ENCODE data around the gene CPN2. TPM values are rescaled to one million over a fixed set of nuclear protein-coding genes. Genes with fewer than 3 reads are reported as not detected.

CPN2 gene
- total RNA-seq, 1 donor from 2014 or later, result not detected

DNA sequence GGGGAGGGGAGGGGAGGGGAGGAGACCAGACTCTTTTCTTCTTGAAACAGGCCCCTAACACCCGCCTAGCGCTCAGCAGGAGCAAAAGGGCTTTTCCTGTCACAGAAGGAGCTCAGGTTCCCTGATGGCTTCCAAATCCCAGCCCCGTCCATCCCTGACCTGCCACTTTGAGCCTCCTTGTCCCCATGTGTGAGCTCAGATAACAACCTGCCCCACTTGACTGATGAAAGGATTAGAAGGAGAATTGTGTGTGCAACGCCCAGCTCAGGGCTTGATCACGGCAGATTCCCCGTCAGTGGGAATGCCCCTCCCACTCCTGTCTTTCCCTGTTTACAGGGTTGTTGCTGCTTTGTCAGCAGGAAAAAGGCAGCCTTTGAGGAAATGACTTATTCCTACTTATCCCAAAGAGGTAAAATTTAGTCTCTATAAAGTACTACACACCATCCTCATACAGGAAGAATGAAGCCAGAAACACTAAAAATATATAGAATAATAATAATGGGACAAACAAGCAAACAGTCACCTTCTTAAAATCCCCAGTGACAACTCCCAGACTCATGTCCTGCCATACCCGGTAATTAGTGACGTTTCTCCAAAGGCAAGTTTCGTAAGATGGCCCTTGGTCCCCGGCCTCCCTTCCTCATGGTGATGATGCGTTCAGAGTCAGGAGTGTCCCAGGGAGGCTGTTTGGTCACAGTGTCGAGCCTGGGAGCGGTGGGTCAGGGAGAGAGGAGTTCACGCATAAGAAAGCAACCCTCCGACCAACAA, 24.5 kb upstream of the CPN2 start:
- DNase-seq (ENCODE audit: low read depth), result no peak
- H3K4me3 ChIP-seq (ENCODE audit: low read depth, low read length), result no peak overlapping the region
- TF ChIP-seq, protein P1, sequence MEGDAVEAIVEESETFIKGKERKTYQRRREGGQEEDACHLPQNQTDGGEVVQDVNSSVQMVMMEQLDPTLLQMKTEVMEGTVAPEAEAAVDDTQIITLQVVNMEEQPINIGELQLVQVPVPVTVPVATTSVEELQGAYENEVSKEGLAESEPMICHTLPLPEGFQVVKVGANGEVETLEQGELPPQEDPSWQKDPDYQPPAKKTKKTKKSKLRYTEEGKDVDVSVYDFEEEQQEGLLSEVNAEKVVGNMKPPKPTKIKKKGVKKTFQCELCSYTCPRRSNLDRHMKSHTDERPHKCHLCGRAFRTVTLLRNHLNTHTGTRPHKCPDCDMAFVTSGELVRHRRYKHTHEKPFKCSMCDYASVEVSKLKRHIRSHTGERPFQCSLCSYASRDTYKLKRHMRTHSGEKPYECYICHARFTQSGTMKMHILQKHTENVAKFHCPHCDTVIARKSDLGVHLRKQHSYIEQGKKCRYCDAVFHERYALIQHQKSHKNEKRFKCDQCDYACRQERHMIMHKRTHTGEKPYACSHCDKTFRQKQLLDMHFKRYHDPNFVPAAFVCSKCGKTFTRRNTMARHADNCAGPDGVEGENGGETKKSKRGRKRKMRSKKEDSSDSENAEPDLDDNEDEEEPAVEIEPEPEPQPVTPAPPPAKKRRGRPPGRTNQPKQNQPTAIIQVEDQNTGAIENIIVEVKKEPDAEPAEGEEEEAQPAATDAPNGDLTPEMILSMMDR (conservative IDR thresholded peaks at IDR 0.05; ENCODE audit: low read depth, low read length), result no peak

DNA sequence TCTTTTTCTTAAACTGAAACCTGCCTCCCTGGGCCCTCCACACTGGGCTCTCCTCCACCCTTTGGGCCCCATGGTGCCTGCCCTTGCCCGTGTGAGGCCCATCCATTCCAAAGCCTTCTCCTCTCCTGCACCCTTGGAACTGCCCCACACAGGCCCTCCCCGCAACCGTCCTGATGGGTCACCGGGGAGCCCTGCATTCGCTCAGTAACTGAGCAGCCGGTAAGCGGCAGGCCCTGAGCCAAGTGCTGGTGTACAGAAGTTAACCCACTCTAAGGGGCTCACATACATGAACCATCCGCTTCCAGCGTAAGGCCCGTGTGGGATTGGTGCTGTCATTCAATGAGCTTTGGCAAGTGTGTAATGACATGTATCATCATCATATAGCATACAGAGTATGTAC, 23.8 kb upstream of the CPN2 start:
- TF ChIP-seq, protein P1 (conservative IDR thresholded peaks at IDR 0.05; ENCODE audit: low read depth, low read length), result no peak
- no peak overlapping the region for H3K4me3 ChIP-seq (ENCODE audit: low read depth, low read length)
- DNase-seq (ENCODE audit: low read depth), result no peak

DNA sequence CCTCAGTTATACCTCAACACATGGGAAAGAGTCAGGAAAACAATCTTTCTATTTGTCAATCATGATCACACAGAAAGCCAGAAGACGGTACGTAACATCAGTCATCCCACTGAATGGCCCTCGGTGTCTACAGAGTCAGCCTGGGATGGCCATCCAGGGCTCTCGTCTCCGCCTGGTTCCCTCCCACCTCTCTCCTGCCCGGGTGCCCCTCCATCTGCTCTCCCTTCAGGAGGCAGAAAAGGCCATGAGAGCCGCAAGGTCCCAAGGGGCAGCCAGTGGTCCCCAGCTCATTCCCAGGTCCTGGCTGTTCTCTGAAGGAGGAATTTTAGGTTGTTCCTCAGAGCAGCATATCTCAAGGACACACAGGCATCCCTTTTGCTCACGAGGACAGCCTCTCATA, 22.8 kb upstream of the CPN2 start:
- TF ChIP-seq, protein P1 (conservative IDR thresholded peaks at IDR 0.05; ENCODE audit: low read depth, low read length), result no peak
- DNase-seq (ENCODE audit: low read depth), result no peak

DNA sequence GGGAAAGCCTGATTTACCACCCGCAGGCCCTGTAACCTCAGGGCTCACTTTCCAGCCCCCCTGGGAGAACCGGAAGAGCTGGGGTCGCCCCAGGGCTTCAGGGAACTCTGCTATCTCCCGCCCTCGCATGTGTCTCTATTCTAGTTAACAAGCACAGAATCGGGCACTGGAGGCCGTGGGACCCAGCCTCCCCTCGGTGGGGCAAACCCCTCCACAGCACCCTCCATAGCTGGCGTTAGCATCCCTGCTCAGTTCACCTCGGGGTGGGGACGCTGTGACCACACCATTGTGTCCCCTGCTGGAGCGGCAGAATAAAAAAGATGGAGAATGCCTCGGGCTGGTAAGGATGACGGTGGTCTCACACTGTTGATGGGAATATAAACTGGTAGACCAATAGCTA, 21.9 kb upstream of the CPN2 start:
- TF ChIP-seq, protein P1 (conservative IDR thresholded peaks at IDR 0.05; ENCODE audit: low read depth, low read length), result no peak
- no peak overlapping the region for H3K4me3 ChIP-seq (ENCODE audit: low read depth, low read length)
- no peak for DNase-seq (ENCODE audit: low read depth)

More for the DNA sequence above, 22.8 kb upstream of the CPN2 start:
- H3K4me3 ChIP-seq (ENCODE audit: low read depth, low read length), result no peak overlapping the region

DNA sequence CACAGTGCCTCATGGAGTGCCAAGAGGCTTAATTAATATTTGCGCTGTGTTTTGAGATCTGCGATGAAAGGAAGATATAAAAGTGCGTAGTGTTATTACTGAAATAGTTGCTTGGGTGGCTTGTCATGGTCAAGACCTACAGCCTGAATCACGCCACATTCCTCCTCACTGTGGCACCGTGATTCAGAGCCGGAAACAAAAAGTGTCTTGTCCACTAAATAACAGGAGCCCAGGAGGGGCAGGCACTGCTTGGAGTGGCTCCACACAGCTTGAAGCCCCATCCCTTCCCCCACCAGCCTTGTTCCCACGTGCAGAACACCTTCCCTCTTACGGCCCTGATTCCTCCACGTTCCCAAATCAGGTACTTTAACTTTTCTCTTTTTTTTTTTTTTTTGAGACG, 19.6 kb upstream of the CPN2 start:
- no peak overlapping the region for H3K4me3 ChIP-seq (ENCODE audit: low read depth, low read length)
- no peak for DNase-seq (ENCODE audit: low read depth)
- TF ChIP-seq, protein P1 (conservative IDR thresholded peaks at IDR 0.05; ENCODE audit: low read depth, low read length), result no peak

DNA sequence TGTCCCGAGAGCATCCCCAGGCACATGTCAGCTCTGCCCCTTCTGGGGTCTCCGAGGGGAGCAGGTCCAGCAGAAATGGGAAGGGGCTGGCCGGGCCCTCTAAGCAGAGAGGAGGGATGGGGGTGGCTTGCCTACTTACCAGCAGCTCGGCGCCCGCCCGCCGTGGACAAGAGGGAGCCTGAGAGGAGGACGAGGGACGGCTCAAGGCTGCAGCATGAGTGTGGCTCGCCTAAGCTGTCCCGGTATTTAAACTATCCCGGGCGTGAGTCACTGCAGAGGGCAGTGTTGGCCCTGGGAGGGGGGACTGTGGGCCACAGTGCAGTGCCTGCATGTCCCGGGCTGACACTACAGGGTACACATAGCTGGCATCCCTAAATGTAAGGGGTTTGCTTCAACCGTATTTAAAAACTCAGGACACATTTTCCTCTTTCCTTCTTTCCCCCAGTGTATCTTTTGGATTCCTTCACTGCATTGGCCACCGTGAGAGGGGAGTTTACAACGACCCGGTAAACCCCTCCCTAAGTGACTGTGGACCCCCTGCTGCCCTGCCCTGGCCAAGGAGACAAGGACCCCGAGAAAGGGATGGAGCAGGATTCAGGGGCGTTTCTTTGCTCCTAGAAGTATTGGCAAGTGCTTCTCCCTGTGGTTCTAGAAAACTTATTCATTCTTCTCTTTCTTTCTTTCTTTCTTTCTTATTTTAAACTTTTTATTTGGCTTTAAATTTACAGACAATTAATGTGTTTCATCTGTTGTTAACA, 18.6 kb upstream of the CPN2 start, which contains the start of gene LRRC15:
LRRC15 (minus strand) TSS at position 222 of the 758 bp plus-strand sequence. CDS start 8,700 bp downstream, outside the sequence.
- DNase-seq (ENCODE audit: low read depth), result no peak
- H3K4me3 ChIP-seq (ENCODE audit: low read depth, low read length), result no peak within 1 kb of the TSS
- TF ChIP-seq, protein P1 (conservative IDR thresholded peaks at IDR 0.05; ENCODE audit: low read depth, low read length), result no peak

All from epithelial cell of proximal tubule (primary cell).